Body of pancreas (tissue), 4 donors: ENCODE data around the gene WDR73.

ENCODE experiments used
- CTCF ChIP-seq, 7 experiments: fragments of 450-650 bp in 4 of 7; fragments of 200-600 bp in 3 of 7; sonication (generic) in 3 of 7; IDR thresholded peaks; one replicate each; pipeline ENCODE4 v1.5.1; 2016 to 2019; ENCODE audit warnings: antibody characterized with exemption in 7 of 7
- POLR2A ChIP-seq, 3 donors: fragments of 450-650 bp; IDR thresholded peaks; one replicate each; pipeline ENCODE4 v1.6.1; 2016; ENCODE audit warnings: antibody characterized with exemption in 3 of 3, mild to moderate bottlenecking in 2 of 3

GRCh38 chr15:84645997-84646396 is 8.1 kb downstream of the WDR73 start:
- TF ChIP-seq CTCF (IDR thresholded peaks at IDR 0.05) (no peak), POLR2A (IDR thresholded peaks at IDR 0.05) (no peak)
